Measurements from ENCODE around the gene BTBD16.

- TF ChIP-seq ZNF274 (CRISPR knock-in tag; IDR thresholded peaks at IDR 0.05), result no peak
- TF ChIP-seq ZNF510 (CRISPR knock-in tag; IDR thresholded peaks at IDR 0.05; ENCODE audit: low read depth), result no peak
- TF ChIP-seq EZH2 (conservative IDR thresholded peaks at IDR 0.05; ENCODE audit: low read depth, low read length), result no peak
- no peak for TF ChIP-seq NFATC3 (CRISPR knock-in tag; IDR thresholded peaks at IDR 0.05)
Measured at GRCh38 chr10:122259075-122259466, 12.0 kb upstream of the BTBD16 start.

Measured in HepG2 (cell line).